ENCODE data around the gene HASPIN. TPM values are rescaled to one million over a fixed set of nuclear protein-coding genes. Genes with fewer than 3 reads are reported as not detected.

The HASPIN gene
- polyA plus RNA-seq, 1 donor from 2014 or later: 0.32 TPM

- Histone ChIP-seq H4K20me1 (ENCODE audit: insufficient read depth) (no peaks in the 10 kb centered on the region), H3K9ac (ENCODE audit: low read length) (no peak overlapping the region), H3K27me3 (ENCODE audit: insufficient read depth, low read depth, low read length) (no peaks in the 10 kb centered on the region), H3K4me3 (ENCODE audit: low read length) (no peak overlapping the region), H3K79me2 (replicated peaks; ENCODE audit: insufficient read depth, low read length) (no peaks in the 10 kb centered on the region), H3K36me3 (ENCODE audit: insufficient read depth, low read length) (no peaks in the 10 kb centered on the region), H3K27ac (ENCODE audit: low read length) (no peak overlapping the region), H3F3A (ENCODE audit: insufficient read depth, low read length, poor library complexity, severe bottlenecking) (no peaks in the 10 kb centered on the region), H3K9me3 (ENCODE audit: low read length) (no peaks in the 10 kb centered on the region), H3K4me2 (ENCODE audit: low read length) (no peak overlapping the region), H3K9me2 (ENCODE audit: insufficient read depth, low read length) (no peaks in the 10 kb centered on the region), H2AFZ (ENCODE audit: low read depth, low read length) (no peak overlapping the region)
- TF ChIP-seq SMC3 (conservative IDR thresholded peaks at IDR 0.05; ENCODE audit: poor library complexity) (no peak), RAD21 (conservative IDR thresholded peaks at IDR 0.05) (no peak), CTCF (IDR thresholded peaks at IDR 0.05; ENCODE audit: poor library complexity, severe bottlenecking) (no peak), POLR2AphosphoS5 (IDR thresholded peaks at IDR 0.05) (no peak), EP300 (conservative IDR thresholded peaks at IDR 0.05; ENCODE audit: poor library complexity, severe bottlenecking) (no peak), TAF1 (IDR thresholded peaks at IDR 0.05; ENCODE audit: low read depth) (no peak), MXI1 (conservative IDR thresholded peaks at IDR 0.05; ENCODE audit: poor library complexity, severe bottlenecking) (no peak), EZH2 (IDR thresholded peaks at IDR 0.05; ENCODE audit: borderline replicate concordance, insufficient read depth, low read length, poor library complexity, severe bottlenecking) (no peak), REST (IDR thresholded peaks at IDR 0.05; ENCODE audit: borderline replicate concordance) (no peak)
Measured at GRCh38 chr17:3761036-3761917, 37.6 kb downstream of the HASPIN start.

GRCh38 chr17:3761918-3762380, 38.2 kb downstream of the HASPIN start:
- Histone ChIP-seq H3K9ac (ENCODE audit: low read length) (no peak overlapping the region), H3K27ac (ENCODE audit: low read length) (no peak overlapping the region), H3K9me3 (ENCODE audit: low read length) (no peaks in the 10 kb centered on the region), H3K79me2 (replicated peaks; ENCODE audit: insufficient read depth, low read length) (no peaks in the 10 kb centered on the region), H3K9me2 (ENCODE audit: insufficient read depth, low read length) (no peaks in the 10 kb centered on the region), H2AFZ (ENCODE audit: low read depth, low read length) (no peak overlapping the region), H3K4me2 (ENCODE audit: low read length) (no peak overlapping the region), H3F3A (ENCODE audit: insufficient read depth, low read length, poor library complexity, severe bottlenecking) (no peaks in the 10 kb centered on the region), H4K20me1 (ENCODE audit: insufficient read depth) (no peaks in the 10 kb centered on the region), H3K27me3 (ENCODE audit: insufficient read depth, low read depth, low read length) (no peaks in the 10 kb centered on the region), H3K36me3 (ENCODE audit: insufficient read depth, low read length) (no peaks in the 10 kb centered on the region), H3K4me3 (ENCODE audit: low read length) (no peak overlapping the region)
- TF ChIP-seq REST (IDR thresholded peaks at IDR 0.05; ENCODE audit: borderline replicate concordance) (no peak), SMC3 (conservative IDR thresholded peaks at IDR 0.05; ENCODE audit: poor library complexity) (no peak), MXI1 (conservative IDR thresholded peaks at IDR 0.05; ENCODE audit: poor library complexity, severe bottlenecking) (no peak), POLR2AphosphoS5 (IDR thresholded peaks at IDR 0.05) (no peak), TAF1 (IDR thresholded peaks at IDR 0.05; ENCODE audit: low read depth) (no peak), EP300 (conservative IDR thresholded peaks at IDR 0.05; ENCODE audit: poor library complexity, severe bottlenecking) (no peak), CTCF (IDR thresholded peaks at IDR 0.05; ENCODE audit: poor library complexity, severe bottlenecking) (no peak), RAD21 (conservative IDR thresholded peaks at IDR 0.05) (no peak), EZH2 (IDR thresholded peaks at IDR 0.05; ENCODE audit: borderline replicate concordance, insufficient read depth, low read length, poor library complexity, severe bottlenecking) (no peak)

Measured in neural cell (in vitro differentiated cells).